Panc1 (cell line): ENCODE results near the gene AFF3. TPM values are rescaled to one million over a fixed set of nuclear protein-coding genes. Genes with fewer than 3 reads are reported as not detected.

ENCODE experiments used
- ATAC-seq: fragments of 200-7000 bp; cut with Tn5 transposase; 2 replicates; pipeline ENCODE4 v1.9.1; 2020; ENCODE audit warnings: mild to moderate bottlenecking, moderate library complexity
- BruUV-seq: library from RNA; stranded (reverse); fragments of 400-500 nt; replicated peaks from 2 replicates; lab custom pipeline; 2021; lab: Mats Ljungman, UMichigan
- CTCF ChIA-PET: fragments of 300-600 bp; sonication (Branson Sonifier 250); formaldehyde crosslinking; loops from one replicate; lab custom pipeline; 2022; ENCODE audit warnings: antibody characterized with exemption; lab: Charles Lee
- POLR2A ChIA-PET: fragments of 300-600 bp; sonication (Branson Sonifier 250); formaldehyde crosslinking; loops from one replicate; lab custom pipeline; 2022; ENCODE audit warnings: antibody characterized with exemption; lab: Charles Lee
- DNase-seq: peaks from one replicate; pipeline ENCODE4 v3.0.0-alpha.2; 2010; ENCODE audit warnings: low read depth, low spot score
- H3K27ac ChIP-seq: 2 replicates; pipeline ENCODE4 v1.5.1; 2011; ENCODE audit warnings: mild to moderate bottlenecking, low read length, inconsistent platforms
- H3K27me3 ChIP-seq: fragments of 200-500 bp; sonication (Bioruptor generic); 2 replicates; pipeline ENCODE4 v1.6.0; 2014; ENCODE audit warnings: low read length, inconsistent platforms; ENCODE audit not compliant: control insufficient read depth, insufficient read depth
- H3K36me3 ChIP-seq: fragments of 200-500 bp; sonication (Bioruptor generic); 2 replicates; pipeline ENCODE4 v1.5.1; 2014; ENCODE audit warnings: inconsistent platforms, mild to moderate bottlenecking, low read length, moderate library complexity; ENCODE audit not compliant: control insufficient read depth, insufficient read depth
- H3K4me1 ChIP-seq: 2 replicates; pipeline ENCODE4 v1.5.1; 2011; ENCODE audit warnings: inconsistent platforms, mild to moderate bottlenecking, low read length, moderate library complexity; ENCODE audit not compliant: control insufficient read depth, insufficient read depth
- H3K4me3 ChIP-seq, 2 experiments: 2 replicates each; pipeline ENCODE4 v1.5.1; 2011 to 2012; ENCODE audit warnings: low read depth in 2 of 2, low read length in 2 of 2, mild to moderate bottlenecking in 2 of 2, inconsistent platforms in 1 of 2, moderate library complexity in 1 of 2
- H3K9me3 ChIP-seq: fragments of 200-500 bp; sonication (Bioruptor generic); 2 replicates; pipeline ENCODE4 v1.5.1; 2014; ENCODE audit warnings: low read depth, mild to moderate bottlenecking, inconsistent platforms, low read length, moderate library complexity; ENCODE audit not compliant: control insufficient read depth, insufficient read depth
- POLR2AphosphoS5 ChIP-seq: IDR thresholded peaks from 2 replicates; pipeline ENCODE4 v1.6.1; 2012; ENCODE audit warnings: mild to moderate bottlenecking, low read depth, low read length, moderate library complexity
- SIN3A ChIP-seq: IDR thresholded peaks from 2 replicates; pipeline ENCODE4 v1.6.1; 2012; ENCODE audit warnings: low read depth, mild to moderate bottlenecking, low read length, moderate library complexity, borderline replicate concordance; ENCODE audit not compliant: insufficient read depth
- TCF7L2 ChIP-seq: IDR thresholded peaks from 2 replicates; pipeline ENCODE4 v1.6.1; 2011; ENCODE audit warnings: mild to moderate bottlenecking, low read depth, low read length, inconsistent platforms
- in situ Hi-C: cut with HindIII; loops from 2 replicates; pipeline ENCODE4 v1.10.0; 2016; ENCODE audit warnings: low sequenced_read_pairs, low pct_unique_long_range_greater_than_20kb
- intact Hi-C: fragments of 100-400 bp; cut with micrococcal nuclease; formaldehyde crosslinking; loops from one replicate; pipeline ENCODE4 v1.10.0; 2022; ENCODE audit not compliant: unreplicated experiment
- total RNA-seq: library from RNA; stranded (reverse); gene quantifications from one replicate; pipeline ENCODE4 v1.2.1, GENCODE V29; 2021; ENCODE audit not compliant: unreplicated experiment
- TF ChIP-seq, protein P1 (sequence below), 2 experiments: IDR thresholded peaks; 2 replicates each; pipeline ENCODE4 v1.6.1; 2011 to 2012; ENCODE audit warnings: low read depth in 2 of 2, control low read depth in 1 of 2, low read length in 1 of 2, mild to moderate bottlenecking in 1 of 2, moderate library complexity in 1 of 2; ENCODE audit not compliant: insufficient read depth in 1 of 2
- TF ChIP-seq, protein P2 (sequence below): fragments of 450-650 bp; IDR thresholded peaks from 2 replicates; pipeline ENCODE4 v1.5.1; 2017; ENCODE audit warnings: mild to moderate bottlenecking

The AFF3 gene
- total RNA-seq, 1 experiment from 2014 or later, result 2.2 TPM

DNA sequence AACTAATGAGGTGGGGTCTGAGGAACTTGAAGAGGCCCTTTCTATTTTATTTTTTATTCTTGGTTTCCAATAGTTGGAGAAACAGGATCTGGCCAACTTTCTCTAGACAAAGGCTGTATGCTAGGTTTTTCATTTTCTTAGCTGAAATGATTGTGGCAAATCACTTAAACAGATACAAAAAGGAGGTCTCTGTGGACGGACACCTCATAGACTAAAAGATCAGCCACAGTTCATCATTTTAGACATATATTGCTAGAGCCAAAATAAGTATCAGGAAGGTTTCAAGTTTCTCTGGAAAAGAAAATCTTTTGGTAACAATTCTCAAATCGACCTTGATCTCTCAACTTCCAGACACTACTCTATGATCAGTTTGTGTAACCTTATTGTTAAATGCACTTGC, 428.0 kb downstream of the AFF3 start:
- POLR2A ChIA-PET, result no interaction called here
- ATAC-seq (no peak), DNase-seq (no peak)
- no peaks in the 10 kb centered on the region for H3K4me1 ChIP-seq
- H3K9me3 ChIP-seq, result no peaks in the 10 kb centered on the region
- no peaks in the 10 kb centered on the region for H3K36me3 ChIP-seq
- no peak overlapping the region for H3K27ac ChIP-seq
- TF ChIP-seq TCF7L2 (no peak), POLR2AphosphoS5 (no peak), SIN3A (no peak)
- TF ChIP-seq, protein P1, sequence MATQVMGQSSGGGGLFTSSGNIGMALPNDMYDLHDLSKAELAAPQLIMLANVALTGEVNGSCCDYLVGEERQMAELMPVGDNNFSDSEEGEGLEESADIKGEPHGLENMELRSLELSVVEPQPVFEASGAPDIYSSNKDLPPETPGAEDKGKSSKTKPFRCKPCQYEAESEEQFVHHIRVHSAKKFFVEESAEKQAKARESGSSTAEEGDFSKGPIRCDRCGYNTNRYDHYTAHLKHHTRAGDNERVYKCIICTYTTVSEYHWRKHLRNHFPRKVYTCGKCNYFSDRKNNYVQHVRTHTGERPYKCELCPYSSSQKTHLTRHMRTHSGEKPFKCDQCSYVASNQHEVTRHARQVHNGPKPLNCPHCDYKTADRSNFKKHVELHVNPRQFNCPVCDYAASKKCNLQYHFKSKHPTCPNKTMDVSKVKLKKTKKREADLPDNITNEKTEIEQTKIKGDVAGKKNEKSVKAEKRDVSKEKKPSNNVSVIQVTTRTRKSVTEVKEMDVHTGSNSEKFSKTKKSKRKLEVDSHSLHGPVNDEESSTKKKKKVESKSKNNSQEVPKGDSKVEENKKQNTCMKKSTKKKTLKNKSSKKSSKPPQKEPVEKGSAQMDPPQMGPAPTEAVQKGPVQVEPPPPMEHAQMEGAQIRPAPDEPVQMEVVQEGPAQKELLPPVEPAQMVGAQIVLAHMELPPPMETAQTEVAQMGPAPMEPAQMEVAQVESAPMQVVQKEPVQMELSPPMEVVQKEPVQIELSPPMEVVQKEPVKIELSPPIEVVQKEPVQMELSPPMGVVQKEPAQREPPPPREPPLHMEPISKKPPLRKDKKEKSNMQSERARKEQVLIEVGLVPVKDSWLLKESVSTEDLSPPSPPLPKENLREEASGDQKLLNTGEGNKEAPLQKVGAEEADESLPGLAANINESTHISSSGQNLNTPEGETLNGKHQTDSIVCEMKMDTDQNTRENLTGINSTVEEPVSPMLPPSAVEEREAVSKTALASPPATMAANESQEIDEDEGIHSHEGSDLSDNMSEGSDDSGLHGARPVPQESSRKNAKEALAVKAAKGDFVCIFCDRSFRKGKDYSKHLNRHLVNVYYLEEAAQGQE (IDR thresholded peaks at IDR 0.05; ENCODE audit: insufficient read depth in 1 of 2, low read depth in 2 of 2, low read length in 1 of 2), result no peak
- TF ChIP-seq, protein P2, sequence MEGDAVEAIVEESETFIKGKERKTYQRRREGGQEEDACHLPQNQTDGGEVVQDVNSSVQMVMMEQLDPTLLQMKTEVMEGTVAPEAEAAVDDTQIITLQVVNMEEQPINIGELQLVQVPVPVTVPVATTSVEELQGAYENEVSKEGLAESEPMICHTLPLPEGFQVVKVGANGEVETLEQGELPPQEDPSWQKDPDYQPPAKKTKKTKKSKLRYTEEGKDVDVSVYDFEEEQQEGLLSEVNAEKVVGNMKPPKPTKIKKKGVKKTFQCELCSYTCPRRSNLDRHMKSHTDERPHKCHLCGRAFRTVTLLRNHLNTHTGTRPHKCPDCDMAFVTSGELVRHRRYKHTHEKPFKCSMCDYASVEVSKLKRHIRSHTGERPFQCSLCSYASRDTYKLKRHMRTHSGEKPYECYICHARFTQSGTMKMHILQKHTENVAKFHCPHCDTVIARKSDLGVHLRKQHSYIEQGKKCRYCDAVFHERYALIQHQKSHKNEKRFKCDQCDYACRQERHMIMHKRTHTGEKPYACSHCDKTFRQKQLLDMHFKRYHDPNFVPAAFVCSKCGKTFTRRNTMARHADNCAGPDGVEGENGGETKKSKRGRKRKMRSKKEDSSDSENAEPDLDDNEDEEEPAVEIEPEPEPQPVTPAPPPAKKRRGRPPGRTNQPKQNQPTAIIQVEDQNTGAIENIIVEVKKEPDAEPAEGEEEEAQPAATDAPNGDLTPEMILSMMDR, result no peak
- H3K27me3 ChIP-seq, result no peaks in the 10 kb centered on the region; the same call in 1 of the 2 replicates
- no peak overlapping the region for H3K4me3 ChIP-seq
- CTCF ChIA-PET, result no interaction called here
- intact Hi-C loops (no loop called here), in situ Hi-C loops (no loop called here)
- BruUV-seq, result no TSS peak

DNA sequence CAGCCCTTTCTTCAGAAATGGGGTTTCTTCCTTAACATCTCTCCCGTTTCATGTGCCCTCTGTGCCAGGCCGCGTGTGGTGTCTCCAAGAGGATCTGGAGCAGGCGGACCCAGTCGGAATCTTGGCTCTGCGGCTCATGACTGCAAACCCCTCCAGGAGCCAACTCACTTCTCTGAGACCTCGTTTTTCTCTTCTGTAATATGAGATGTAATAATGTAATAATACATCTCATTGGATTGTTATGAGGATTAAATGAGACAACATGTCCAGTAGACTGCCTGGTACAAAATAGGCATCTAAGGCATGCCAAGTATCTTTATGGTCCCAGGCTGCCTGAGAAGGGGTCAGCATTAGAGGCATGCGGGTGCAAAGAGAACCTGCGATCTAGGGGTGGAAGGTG, 431.2 kb downstream of the AFF3 start:
- Histone ChIP-seq H3K36me3 (no peaks in the 10 kb centered on the region), H3K27me3 (peaks cover 3% of the 10 kb centered on the region; the same call in 1 of the 2 replicates)
- no TSS peak for BruUV-seq

More for the DNA sequence above, 431.2 kb downstream of the AFF3 start:
- Histone ChIP-seq H3K27ac (no peak overlapping the region), H3K9me3 (no peaks in the 10 kb centered on the region), H3K4me1 (no peaks in the 10 kb centered on the region), H3K4me3 (no peak overlapping the region)
- ChIA-PET CTCF (no interaction called here), POLR2A (no interaction called here)
- in situ Hi-C loops, result no loop called here
- TF ChIP-seq TCF7L2 (no peak), SIN3A (no peak), POLR2AphosphoS5 (no peak)
- TF ChIP-seq, protein P1 (IDR thresholded peaks at IDR 0.05; ENCODE audit: insufficient read depth in 1 of 2, low read depth in 2 of 2, low read length in 1 of 2), result no peak
- TF ChIP-seq, protein P2, result no peak
- ATAC-seq (no peak), DNase-seq (no peak)
- intact Hi-C loops, result no loop called here
